Pancreas (tissue), 10 donors: ENCODE data around the gene TTLL5. TPM values are rescaled to one million over a fixed set of nuclear protein-coding genes. Genes with fewer than 3 reads are reported as not detected.

Experiments
- ATAC-seq, 4 donors: fragments of 200-7000 bp; cut with Tn5 transposase; one replicate each; pipeline versions ENCODE4 v1.8.0 to v1.9.1; 2020; ENCODE audit warnings: mild to moderate bottlenecking in 4 of 4, moderate library complexity in 4 of 4
- DNase-seq, 6 donors: peaks; one replicate each; pipeline ENCODE4 v3.0.0-alpha.2; 2020
- FAIRE-seq: peaks from 2 replicates; lab custom pipeline; 2012; peaks lifted over from hg19 to GRCh38; lab: Jason Lieb, UNC
- H3K27ac ChIP-seq, 4 donors: fragments of 200-600 bp; sonication (generic); 1 replicate in 3 of 4; 2 replicates in 1 of 4; pipeline versions ENCODE4 v1.5.0 to v1.8.0; 2020
- H3K27me3 ChIP-seq, 4 donors: fragments of 200-600 bp; one replicate each; pipeline ENCODE4 v1.8.0; 2021
- H3K36me3 ChIP-seq, 3 donors: fragments of 200-600 bp; sonication (generic) in 1 of 3; one replicate each; pipeline versions ENCODE4 v1.5.0 to v1.8.0; 2020 to 2021
- H3K4me1 ChIP-seq, 3 donors: fragments of 200-600 bp; one replicate each; pipeline ENCODE4 v1.8.0; 2021
- H3K4me3 ChIP-seq, 4 donors: fragments of 200-600 bp; sonication (generic) in 2 of 4; one replicate each; pipeline versions ENCODE4 v1.5.0 to v1.8.0; 2020 to 2021
- H3K9me3 ChIP-seq, 4 donors: fragments of 200-600 bp; one replicate each; pipeline ENCODE4 v1.8.0; 2021
- WGBS, 2 donors: extraction: QIAGEN DNeasy Blood & Tissue Kit; methylation state at CpG; one replicate each; pipeline ENCODE4 v1.1.7; 2013; 5-methylcytosine and 5-hydroxymethylcytosine counted together
- intact Hi-C, 3 donors: fragments of 100-400 bp; cut with DNase I; formaldehyde crosslinking; loops; one replicate each; pipeline versions ENCODE4 v1.11.1 to v1.14.2; 2022
- polyA plus RNA-seq, 2 donors: library from polyadenylated mRNA; stranded (reverse); fragments of 200-250 nt; gene quantifications; one replicate each; pipeline ENCODE4 v1.2.3, GENCODE V29; 2013
- total RNA-seq, 6 donors: library from RNA; stranded (reverse); fragmentation: NEBNext Ultra II Directional in 4 of 6; extraction: Animal tissue kit (Norgen Biotek cat#: 25700) in 4 of 6; gene quantifications; one replicate each; pipeline versions ENCODE4 v1.2.1 to v1.2.4, GENCODE V29; 2021 to 2023
- TF ChIP-seq, protein P1 (sequence below), 4 donors: fragments of 200-600 bp; sonication (generic) in 3 of 4; IDR thresholded peaks; one replicate each; pipeline versions ENCODE4 v1.5.0 to v1.8.0; 2021; ENCODE audit warnings: antibody characterized with exemption in 4 of 4
- donor health status: healthy with polysubstance abuse.
- donor health status: DM: no; HTN: no; CAD: no; lungs with moderate emphysema.
- donor health status: DM: no; HTN: no; CAD: no.
- donor health status: control.
- donor health status: control.
- donor health status: Bipolar disorder and iron deficiency.
- donor health status: DM: yes; HTN: yes; CAD: no.
- donor health status: DM: no; HTN: no; CAD: no.
- donor health status: DM: no; HTN: no; CAD: no.
- donor health status: DM: yes; HTN: yes; CAD: no.

The TTLL5 gene
- total and polyA plus RNA-seq, 8 donors = 7.6 to 22.6 (median 12.0) TPM

- DNase-seq (peak in 4 of 6 donors; percentile 34 to 72 (median 61)), FAIRE-seq (no peak), ATAC-seq (peak; percentile 87 to 89 (median 88))
- peaks cover 11 to 25% (median 23%) of the 10 kb centered on the region in 3 donors for H3K4me1 ChIP-seq
- 47 to 51% methylated on average over 1 of the region's 1 CpG for WGBS, 2 donors
- H3K27ac ChIP-seq = peak overlapping the region; percentile 7 to 72 (median 11)
- no peak overlapping the region for H3K4me3 ChIP-seq
- no peaks in the 10 kb centered on the region for H3K36me3 ChIP-seq
- TF ChIP-seq, protein P1, sequence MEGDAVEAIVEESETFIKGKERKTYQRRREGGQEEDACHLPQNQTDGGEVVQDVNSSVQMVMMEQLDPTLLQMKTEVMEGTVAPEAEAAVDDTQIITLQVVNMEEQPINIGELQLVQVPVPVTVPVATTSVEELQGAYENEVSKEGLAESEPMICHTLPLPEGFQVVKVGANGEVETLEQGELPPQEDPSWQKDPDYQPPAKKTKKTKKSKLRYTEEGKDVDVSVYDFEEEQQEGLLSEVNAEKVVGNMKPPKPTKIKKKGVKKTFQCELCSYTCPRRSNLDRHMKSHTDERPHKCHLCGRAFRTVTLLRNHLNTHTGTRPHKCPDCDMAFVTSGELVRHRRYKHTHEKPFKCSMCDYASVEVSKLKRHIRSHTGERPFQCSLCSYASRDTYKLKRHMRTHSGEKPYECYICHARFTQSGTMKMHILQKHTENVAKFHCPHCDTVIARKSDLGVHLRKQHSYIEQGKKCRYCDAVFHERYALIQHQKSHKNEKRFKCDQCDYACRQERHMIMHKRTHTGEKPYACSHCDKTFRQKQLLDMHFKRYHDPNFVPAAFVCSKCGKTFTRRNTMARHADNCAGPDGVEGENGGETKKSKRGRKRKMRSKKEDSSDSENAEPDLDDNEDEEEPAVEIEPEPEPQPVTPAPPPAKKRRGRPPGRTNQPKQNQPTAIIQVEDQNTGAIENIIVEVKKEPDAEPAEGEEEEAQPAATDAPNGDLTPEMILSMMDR (IDR thresholded peaks at IDR 0.05) = no peak
- no peaks in the 10 kb centered on the region for H3K27me3 ChIP-seq
- intact Hi-C loops = no loop called here
- no peaks in the 10 kb centered on the region for H3K9me3 ChIP-seq
Measured at GRCh38 chr14:75877292-75877691, 216.2 kb downstream of the TTLL5 start.

GRCh38 chr14:75877884-75878283 lies 216.8 kb downstream of the TTLL5 start:
- FAIRE-seq (no peak), ATAC-seq (peak; percentile 3 to 33 (median 18)), DNase-seq (no peak)
- Histone ChIP-seq H3K4me3 (no peak overlapping the region), H3K4me1 (peaks cover 11 to 25% (median 23%) of the 10 kb centered on the region in 3 donors), H3K9me3 (no peaks in the 10 kb centered on the region), H3K36me3 (no peaks in the 10 kb centered on the region), H3K27ac (peak overlapping the region in 3 of 4 donors; percentile 7 to 72 (median 14)), H3K27me3 (no peaks in the 10 kb centered on the region)
- 45 to 48% methylated on average over 4 of the region's 4 CpGs for WGBS, 2 donors
- TF ChIP-seq, protein P1 (IDR thresholded peaks at IDR 0.05) = no peak
- intact Hi-C loops = no loop called here

GRCh38 chr14:75879031-75879430 lies 218.0 kb downstream of the TTLL5 start:
- 75 to 79% methylated on average over 3 of the region's 3 CpGs for WGBS, 2 donors

GRCh38 chr14:75880512-75880911 lies 219.5 kb downstream of the TTLL5 start:
- H3K4me1 ChIP-seq = peaks cover 11 to 25% (median 20%) of the 10 kb centered on the region in 3 donors
- FAIRE-seq (no peak), ATAC-seq (no peak), DNase-seq (no peak)
- no peaks in the 10 kb centered on the region for H3K27me3 ChIP-seq
- no peak overlapping the region for H3K4me3 ChIP-seq
- H3K36me3 ChIP-seq = no peaks in the 10 kb centered on the region
- intact Hi-C loops = no loop called here
- H3K9me3 ChIP-seq = no peaks in the 10 kb centered on the region
- no peak overlapping the region for H3K27ac ChIP-seq
- 75 to 93% methylated on average over 1 of the region's 1 CpG for WGBS, 2 donors
- TF ChIP-seq, protein P1 (IDR thresholded peaks at IDR 0.05) = no peak

More at GRCh38 chr14:75879031-75879430, 218.0 kb downstream of the TTLL5 start:
- Histone ChIP-seq H3K36me3 (no peaks in the 10 kb centered on the region), H3K4me1 (peaks cover 11 to 25% (median 23%) of the 10 kb centered on the region in 3 donors), H3K9me3 (no peaks in the 10 kb centered on the region), H3K27me3 (no peaks in the 10 kb centered on the region), H3K27ac (no peak overlapping the region), H3K4me3 (no peak overlapping the region)
- intact Hi-C loops = no loop called here
- FAIRE-seq (no peak), DNase-seq (no peak), ATAC-seq (no peak)
- TF ChIP-seq, protein P1 (IDR thresholded peaks at IDR 0.05) = no peak

- DNase-seq = no peak
- intact Hi-C loops = no loop called here
- no peaks in the 10 kb centered on the region for H3K9me3 ChIP-seq
- FAIRE-seq = no peak
- no peaks in the 10 kb centered on the region for H3K36me3 ChIP-seq
- no peak for ATAC-seq
- no peaks in the 10 kb centered on the region for H3K27me3 ChIP-seq
- TF ChIP-seq, protein P1 (IDR thresholded peaks at IDR 0.05) = no peak
- H3K27ac ChIP-seq = no peak overlapping the region
- no peak overlapping the region for H3K4me3 ChIP-seq
- peaks cover 0 to 18% (median 5%) of the 10 kb centered on the region in 3 donors for H3K4me1 ChIP-seq
- WGBS, 2 donors = 95 to 96% methylated on average over 5 of the region's 5 CpGs
Measured at GRCh38 chr14:75881994-75882393, 220.9 kb downstream of the TTLL5 start.
